Endothelial cell of umbilical vein (primary cell): ENCODE measurements around the gene EIF1AD.

Experiments
- EZH2 ChIP-seq: IDR thresholded peaks from 2 replicates; pipeline ENCODE4 v1.6.1; 2012; ENCODE audit warnings: borderline replicate concordance, low read depth, mild to moderate bottlenecking, moderate library complexity, low read length, inconsistent platforms; ENCODE audit not compliant: severe bottlenecking
- FOS ChIP-seq: IDR thresholded peaks from 2 replicates; pipeline ENCODE4 v1.6.1; 2011; ENCODE audit warnings: mild to moderate bottlenecking, low read length, moderate library complexity, borderline replicate concordance; ENCODE audit not compliant: insufficient read depth
- POLR2A ChIP-seq: IDR thresholded peaks from 2 replicates; pipeline ENCODE4 v1.6.1; 2012; ENCODE audit warnings: low read depth, mild to moderate bottlenecking, control low read depth, low read length
- POLR2AphosphoS5 ChIP-seq: IDR thresholded peaks from 2 replicates; pipeline ENCODE4 v1.6.1; 2012; ENCODE audit warnings: low read depth, mild to moderate bottlenecking, control low read depth, low read length, moderate library complexity; ENCODE audit not compliant: insufficient read depth
- TF ChIP-seq, protein P1 (sequence below), 2 donors: IDR thresholded peaks; 1 replicate in 1 of 2; 2 replicates in 1 of 2; pipeline ENCODE4 v1.5.1; 2011; ENCODE audit warnings: low read length in 2 of 2, mild to moderate bottlenecking in 2 of 2, moderate library complexity in 2 of 2, control low read depth in 1 of 2, inconsistent platforms in 1 of 2, low read depth in 1 of 2; ENCODE audit not compliant: insufficient read depth in 1 of 2; ENCODE audit errors: extremely low read depth in 1 of 2
- TF ChIP-seq, protein P2 (sequence below): IDR thresholded peaks from 2 replicates; pipeline ENCODE4 v1.6.1; 2011; ENCODE audit not compliant: insufficient read depth, insufficient read length

DNA sequence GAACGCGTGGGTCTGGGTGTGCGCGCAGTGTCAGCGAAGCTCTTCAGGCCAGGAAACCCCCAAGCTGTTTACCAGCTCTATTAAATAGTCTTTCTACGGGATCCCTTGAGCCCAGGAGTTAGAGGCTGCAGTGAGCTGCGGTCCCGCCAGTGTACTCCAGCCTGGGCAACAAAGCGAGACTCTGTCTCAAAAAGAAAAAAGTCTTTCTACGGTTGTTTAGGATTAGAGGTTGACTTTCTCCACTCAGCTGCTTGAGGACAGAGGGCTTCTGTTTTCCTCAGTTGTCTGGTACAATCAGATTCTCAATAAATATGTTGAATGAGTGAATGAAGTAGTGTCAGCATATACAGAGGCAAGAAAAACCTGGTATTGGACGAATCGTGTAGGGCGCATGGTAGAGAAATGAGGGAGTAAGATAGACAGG lies 39.8 kb downstream of the EIF1AD start:
- TF ChIP-seq, protein P1, sequence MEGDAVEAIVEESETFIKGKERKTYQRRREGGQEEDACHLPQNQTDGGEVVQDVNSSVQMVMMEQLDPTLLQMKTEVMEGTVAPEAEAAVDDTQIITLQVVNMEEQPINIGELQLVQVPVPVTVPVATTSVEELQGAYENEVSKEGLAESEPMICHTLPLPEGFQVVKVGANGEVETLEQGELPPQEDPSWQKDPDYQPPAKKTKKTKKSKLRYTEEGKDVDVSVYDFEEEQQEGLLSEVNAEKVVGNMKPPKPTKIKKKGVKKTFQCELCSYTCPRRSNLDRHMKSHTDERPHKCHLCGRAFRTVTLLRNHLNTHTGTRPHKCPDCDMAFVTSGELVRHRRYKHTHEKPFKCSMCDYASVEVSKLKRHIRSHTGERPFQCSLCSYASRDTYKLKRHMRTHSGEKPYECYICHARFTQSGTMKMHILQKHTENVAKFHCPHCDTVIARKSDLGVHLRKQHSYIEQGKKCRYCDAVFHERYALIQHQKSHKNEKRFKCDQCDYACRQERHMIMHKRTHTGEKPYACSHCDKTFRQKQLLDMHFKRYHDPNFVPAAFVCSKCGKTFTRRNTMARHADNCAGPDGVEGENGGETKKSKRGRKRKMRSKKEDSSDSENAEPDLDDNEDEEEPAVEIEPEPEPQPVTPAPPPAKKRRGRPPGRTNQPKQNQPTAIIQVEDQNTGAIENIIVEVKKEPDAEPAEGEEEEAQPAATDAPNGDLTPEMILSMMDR (IDR thresholded peaks at IDR 0.05; ENCODE audit: extremely low read depth in 1 of 2, insufficient read depth in 1 of 2, low read depth in 1 of 2, low read length in 2 of 2), result no peak
- TF ChIP-seq POLR2AphosphoS5, result no peak
- no peak for TF ChIP-seq POLR2A
- TF ChIP-seq, protein P2, sequence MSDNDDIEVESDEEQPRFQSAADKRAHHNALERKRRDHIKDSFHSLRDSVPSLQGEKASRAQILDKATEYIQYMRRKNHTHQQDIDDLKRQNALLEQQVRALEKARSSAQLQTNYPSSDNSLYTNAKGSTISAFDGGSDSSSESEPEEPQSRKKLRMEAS, result no peak
- TF ChIP-seq EZH2, result no peak
- no peak for TF ChIP-seq FOS
